T-helper 22 cell (primary cell): ENCODE results near the gene COX19.
"Not testable (repeated sequence)": the region's sequence is repeated elsewhere in the genome, so short reads cannot be mapped to it uniquely, and the experiment has no call there.

Experiments used
- DNase-seq: peaks from one replicate; pipeline ENCODE4 v3.0.0-alpha.2; 2020; ENCODE audit warnings: low read depth

The COX19 gene

DNA sequence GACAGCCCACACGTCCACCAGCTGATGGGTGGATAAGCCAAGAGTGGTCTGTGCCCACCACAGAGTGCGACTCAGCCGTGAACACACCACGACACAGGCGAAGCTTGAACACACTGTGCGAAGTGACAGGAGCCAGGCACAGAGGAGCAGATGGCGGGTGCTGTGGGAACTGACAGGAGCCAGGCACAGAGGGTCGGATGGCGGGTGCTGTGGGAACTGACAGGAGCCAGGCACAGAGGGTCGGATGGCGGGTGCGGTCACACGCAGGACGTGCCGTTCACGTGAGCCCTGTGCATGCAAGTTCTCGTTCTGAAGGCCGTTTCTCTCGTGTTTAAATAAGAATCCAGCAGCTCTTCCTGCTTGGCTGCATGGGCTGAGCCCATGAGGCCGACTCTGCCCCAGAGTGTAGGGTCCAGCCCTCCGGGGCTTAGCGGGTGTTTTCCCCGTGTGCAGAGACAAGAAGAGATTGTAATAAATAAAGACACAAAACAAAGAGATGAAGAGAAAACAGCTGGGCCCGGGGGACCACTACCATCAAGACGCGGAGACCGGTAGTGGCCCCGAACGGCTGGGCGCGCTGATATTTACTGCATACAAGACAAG, 15.0 kb downstream of the COX19 start:
- DNase-seq: no peak

DNA sequence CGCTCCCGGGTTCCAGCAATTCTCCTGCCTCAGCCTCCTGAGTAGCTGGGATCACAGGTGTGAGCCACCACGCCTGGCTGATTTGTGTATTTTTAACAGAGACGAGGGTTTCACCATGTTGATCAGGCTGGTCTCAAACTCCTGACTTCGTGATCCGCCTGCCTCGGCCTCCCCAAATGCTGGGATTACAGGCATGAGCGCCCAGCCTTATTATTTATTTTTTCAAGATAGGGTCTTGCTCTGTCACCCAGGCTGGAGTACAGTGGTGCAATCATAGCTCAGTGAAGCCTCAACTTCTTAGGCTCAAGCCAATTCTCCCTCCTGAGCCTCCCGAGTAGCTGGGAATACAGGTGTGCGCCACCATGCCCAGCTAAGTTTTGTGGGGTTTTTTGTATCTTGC, 15.6 kb downstream of the COX19 start:
- DNase-seq: not testable (repeated sequence)

DNA sequence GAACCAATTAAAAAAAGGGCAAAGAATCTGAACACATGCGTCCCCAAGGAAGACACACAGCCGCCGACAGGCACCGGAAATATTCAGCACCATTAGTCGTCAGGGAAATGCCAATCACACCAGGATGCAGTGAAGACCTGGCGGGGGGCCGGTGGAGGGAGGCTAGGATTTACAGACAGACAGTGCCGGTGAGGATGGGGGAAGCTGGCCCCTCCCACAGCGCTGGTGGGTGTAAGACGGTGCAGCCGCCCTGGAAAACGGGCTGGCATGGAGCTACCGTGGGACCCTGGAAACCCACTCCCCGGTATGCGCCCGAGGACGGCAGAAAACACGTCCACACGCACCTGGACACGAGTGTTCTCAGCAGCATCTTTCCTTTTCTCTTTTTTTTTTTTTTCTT, 16.1 kb downstream of the COX19 start:
- no peak for DNase-seq

DNA sequence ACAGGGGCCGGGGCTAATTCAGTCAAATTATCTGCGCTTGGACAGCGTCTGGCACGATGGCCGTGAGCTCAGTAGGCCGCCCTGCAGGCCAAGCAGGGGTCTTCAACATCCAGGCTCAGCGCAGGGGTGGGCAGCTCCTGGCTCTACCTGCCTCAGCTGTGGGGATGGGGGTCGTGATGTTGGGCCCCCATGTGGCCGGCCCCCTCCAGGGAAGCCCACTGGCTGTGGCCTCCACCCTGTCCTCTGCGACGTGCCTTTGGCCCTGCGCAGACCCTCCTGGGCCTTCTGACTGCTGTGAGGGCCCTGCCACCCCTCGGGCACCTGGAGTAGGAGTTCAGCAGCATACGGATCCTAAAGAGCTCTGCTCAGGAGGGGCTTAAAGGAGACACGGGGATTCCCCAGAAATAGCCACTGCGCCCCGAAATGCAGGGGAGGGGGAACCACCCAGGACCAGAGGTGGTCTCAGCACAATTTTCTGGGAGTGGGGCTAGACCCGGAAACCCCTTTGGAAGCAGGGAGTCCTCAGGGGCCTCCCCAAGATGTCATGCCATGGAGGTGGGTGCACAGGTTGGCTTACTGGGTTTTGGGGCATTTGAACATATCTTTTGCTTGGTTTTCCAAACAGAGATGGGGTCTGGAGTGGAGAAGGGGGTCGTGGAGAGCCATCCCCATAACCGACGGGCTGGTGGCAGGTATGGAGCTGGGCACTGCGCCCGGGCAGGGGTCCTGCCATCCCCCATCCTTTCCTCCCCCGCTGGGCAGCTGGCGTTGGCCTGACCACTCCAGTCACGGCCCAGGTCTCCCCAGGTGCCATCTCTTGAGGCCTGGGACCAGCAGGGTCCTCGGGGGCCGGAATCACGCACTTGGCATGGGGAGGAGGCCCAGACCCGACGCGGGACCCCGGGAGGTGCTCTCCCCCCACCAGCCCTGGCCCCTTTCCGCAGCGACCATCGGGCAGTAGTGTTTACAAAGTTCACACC, 16.8 kb downstream of the COX19 start:
- DNase-seq: no peak

DNA sequence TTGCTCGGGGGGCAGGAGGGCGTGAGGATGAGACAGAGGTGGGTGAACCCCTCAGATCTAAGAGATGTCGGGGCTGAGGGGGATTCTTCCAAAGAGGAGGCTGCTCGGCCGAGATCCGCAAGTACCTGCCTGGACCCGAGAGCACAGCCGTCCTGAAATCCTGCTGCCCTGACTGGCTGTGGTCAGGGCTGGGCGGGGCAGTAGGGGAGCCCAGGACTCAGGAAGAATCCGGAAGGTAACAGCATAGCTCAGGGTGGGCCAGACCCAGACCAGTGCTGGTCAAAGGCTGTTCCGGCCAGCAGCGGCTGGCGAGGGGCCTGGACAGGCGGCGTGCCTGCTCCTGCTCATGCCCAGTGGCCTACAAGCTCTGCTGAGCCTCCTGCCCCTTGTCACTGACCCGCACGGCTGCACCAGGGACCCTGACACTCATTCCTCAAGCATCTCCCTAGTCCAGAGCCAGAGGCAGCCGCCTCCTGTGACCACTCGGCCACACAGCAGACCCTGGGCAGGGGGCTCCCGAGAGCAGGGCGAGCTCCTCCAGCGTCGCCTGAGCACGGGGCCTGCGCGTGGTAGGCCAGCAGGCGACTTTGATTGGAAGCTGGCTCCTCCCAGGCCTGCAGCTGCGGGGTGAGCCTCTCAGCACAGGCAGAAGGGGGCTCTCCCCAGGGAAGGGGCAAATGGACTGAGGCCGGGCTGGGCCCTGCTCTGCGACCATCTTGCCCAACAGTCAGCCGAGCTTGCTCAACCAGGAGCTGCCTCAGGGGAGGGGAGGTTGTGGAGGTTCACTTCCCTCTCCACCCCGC, 17.7 kb downstream of the COX19 start:
- DNase-seq: no peak

DNA sequence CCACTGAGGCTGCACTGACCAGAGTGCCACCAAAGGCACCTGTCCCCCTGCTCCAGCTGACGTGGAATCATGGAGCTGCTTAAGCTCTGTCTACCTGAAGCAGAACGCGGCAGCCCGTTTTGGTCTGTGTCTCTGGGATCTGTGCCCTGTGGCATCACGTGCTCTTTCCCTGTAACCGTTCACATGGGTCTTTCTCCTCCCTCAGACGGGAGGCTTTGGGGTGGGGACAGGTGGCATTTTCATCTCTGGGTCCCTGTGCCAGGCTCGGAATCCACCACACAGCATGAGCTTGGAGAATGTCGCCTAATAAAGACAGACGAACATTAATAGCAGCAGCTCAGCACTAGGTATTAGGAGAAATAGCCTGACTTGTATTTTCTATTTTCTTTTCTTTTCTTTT, 19.3 kb downstream of the COX19 start:
- DNase-seq: no peak

DNA sequence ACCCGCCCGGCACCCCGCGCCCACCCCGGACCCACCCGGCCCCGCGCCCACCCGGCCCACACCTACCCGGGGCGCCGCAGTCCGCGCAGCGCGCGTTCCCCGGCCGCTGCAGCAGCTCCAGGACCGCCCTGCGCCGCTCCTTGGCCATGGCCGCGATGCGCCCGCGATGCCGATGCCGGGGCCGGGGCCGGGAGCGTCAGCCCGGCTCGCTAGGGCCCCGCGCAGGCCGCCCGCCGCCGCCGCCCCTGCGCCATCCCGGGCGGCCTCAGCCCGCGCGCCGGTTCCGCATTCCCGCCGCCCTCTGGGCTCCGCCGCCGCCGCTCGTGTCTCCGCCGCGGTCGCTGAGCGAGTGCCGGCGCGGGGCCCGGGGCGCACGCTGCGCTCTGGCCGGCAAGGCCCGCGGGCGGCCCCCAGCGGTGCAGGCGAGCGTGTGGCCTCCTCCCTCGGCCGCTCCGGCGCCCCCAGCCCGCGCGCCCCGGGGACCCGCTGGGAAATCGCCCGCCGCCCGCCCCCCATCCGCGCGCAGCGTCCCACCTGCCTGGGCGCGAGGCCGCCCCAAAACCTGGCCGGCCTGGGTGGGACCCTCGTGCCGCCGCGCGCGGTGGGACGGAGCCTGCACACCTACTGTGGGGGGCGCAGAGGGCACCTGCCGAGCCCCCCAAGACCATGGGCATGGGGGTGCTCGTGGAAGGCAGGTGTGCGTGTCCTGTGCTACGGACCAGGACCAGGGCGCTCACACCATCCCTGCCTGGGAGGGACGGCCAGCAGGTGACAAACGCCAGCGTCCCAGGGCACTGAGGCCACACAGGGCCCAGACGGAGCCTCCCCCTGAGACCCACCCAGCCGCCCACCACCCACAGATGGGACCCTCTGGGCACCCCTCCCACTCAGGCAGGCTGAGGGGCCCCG, 20.8 kb downstream of the COX19 start, which contains the start of gene ADAP1:
Gene ADAP1 (minus strand): TSS at position 351 of the 909 bp plus-strand sequence. CDS start 203 bp downstream, at position 148.
- no peak for DNase-seq

DNA sequence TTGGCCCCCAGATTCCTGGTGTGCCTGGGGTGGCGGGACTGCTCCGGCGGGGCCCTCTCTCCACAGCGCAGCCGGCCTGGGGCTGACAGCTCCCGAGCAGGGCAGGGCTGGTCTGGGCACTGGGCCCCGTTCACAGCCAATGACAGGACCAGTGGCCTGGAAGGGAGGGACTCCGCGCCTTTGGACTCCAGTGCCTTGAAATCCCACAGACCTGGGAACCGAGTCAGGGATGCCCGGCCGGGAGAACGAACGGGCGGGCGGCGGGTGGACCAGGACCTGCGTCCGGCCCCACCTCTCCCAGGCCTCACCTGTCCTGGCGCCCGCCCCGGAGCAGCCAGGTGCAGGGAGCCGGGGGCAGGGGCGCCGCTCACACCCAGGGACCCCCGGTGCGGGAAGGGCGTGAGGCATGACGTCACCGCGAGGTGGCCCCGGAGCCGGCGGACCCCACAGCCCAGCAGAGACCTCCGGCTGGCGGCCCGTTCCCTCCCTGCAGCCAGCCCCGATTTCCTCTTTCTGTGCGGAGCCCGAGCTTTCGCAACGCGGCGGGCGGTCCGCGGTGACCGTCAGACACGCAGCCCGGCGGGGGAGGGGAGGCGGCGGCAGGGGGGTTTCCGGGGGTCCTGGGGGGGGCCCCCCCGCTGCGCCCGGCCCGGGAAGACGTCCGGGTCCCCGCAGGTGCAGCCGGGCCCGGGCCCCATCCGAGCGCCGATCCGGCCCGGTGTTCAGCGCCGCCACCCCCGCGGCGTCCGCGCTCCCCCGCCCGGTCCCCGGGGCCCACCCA, 21.6 kb downstream of the COX19 start:
- DNase-seq: no peak

DNA sequence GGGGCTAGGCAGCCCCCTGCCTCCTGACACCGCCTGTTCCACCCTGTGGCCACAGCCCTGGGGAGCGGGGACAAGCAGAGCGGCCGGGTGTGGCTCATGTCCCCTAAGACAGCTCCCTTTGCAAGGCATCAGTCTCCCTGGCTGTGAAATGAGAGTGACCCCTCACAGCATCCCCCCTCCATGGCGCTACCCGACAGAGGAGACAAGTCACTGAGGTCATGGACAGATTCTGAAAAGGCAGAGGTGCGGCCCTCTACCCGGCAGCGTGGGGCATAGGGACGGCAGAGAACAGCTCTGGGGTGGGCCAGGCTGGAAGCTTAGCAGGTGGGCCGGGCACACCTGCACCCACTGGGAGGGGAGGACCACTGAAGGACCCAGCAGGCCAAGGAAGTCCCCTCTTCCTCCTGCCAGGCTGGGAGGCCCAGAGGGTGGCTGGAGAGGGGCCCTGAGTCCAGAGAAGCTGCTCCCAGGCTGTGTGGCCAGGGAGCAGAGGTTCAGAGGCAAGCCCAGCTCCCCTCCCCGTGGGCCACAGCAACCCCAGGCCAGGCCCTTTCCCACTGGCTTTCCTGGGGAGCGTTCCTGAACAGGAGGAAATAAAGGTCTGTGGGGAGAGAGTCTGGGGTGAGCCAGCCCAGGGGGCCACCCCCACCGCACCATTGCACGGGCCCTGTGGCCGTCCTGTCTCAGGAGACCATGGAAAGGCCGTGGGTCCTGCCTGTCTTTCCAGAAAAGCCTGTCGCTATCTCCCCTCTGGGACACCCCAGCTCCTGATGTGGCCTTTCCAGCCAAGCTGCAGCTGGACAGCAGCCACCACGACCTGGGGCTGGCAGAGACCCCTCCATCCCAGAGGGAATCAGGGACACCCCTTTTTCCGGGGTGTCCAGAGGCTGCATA, 22.6 kb downstream of the COX19 start:
- no peak for DNase-seq

DNA sequence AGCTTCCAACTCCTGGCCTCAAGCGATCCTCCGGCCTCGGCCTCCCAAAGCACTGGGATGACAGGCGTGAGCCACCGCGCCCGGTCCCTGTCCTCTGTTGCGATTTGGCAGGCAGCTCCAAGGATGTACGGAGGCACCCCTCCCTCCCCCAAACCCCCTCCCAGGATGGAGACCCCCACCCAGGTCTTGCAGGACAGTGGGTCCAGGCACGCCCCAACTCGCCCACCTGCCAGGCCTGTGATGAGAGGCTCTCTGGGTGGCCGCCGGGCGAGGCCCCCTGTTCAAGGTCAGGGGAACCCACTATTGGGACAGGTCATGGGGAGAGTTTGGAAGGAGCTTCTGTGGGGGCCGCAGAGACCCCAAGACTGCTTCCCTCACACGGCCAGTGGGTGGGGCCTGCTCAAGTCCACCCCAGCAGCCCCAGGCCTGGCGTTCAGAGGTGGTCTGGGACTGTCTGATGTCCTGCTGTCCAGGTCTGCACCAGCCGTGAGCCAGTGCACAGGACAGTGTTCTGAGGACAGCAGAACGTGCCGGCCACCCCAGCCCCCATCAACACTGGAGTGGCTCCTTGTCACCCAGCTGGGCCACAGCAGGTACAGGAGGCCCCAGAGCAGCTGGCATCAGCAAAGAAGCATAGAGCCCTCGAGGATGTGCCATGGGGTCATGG, 23.3 kb downstream of the COX19 start:
- no peak for DNase-seq

DNA sequence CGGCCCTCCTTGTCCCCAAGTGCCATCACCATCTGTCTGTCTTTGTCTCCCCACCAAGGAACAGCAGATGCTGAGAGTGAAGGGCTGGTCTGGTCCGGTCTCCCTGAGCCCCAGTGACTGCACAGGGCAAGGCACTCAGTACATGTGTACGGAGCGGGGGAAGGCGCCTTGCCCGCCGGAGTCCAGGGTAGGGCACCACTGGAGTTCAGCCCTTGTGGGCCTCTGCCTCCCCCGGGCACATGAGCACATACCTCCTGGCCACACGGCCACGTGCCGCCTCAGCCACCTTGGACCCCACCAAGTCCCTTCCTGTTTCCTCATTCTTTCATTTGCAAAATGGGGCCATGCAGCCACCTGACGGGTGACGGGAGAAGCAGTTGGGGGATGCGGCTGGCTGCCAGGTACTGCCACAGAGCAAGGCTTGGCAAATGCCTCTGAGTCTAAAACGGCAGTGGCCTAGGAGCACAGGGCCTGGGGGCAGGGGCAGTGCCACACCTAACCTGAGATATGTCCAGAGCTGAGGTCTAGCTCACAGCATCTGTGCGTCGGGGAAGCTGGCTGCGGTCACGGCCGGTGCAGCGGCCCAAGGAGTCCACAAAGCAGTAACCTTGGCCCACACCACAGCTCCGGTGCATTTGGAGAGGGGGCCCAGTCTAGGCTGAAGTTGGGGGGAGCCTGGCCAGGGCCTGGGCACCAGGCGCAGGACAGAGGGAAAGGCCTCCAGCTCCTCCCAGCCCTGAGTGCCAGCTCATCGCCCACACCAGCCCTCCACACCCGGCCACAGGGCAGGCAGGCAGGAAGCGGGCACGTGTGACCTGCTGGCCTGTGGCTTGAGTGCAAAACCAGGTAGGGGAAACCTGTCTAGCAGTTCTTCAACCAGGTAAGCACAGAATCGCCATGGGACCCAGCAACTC, 26.1 kb downstream of the COX19 start:
- no peak for DNase-seq

DNA sequence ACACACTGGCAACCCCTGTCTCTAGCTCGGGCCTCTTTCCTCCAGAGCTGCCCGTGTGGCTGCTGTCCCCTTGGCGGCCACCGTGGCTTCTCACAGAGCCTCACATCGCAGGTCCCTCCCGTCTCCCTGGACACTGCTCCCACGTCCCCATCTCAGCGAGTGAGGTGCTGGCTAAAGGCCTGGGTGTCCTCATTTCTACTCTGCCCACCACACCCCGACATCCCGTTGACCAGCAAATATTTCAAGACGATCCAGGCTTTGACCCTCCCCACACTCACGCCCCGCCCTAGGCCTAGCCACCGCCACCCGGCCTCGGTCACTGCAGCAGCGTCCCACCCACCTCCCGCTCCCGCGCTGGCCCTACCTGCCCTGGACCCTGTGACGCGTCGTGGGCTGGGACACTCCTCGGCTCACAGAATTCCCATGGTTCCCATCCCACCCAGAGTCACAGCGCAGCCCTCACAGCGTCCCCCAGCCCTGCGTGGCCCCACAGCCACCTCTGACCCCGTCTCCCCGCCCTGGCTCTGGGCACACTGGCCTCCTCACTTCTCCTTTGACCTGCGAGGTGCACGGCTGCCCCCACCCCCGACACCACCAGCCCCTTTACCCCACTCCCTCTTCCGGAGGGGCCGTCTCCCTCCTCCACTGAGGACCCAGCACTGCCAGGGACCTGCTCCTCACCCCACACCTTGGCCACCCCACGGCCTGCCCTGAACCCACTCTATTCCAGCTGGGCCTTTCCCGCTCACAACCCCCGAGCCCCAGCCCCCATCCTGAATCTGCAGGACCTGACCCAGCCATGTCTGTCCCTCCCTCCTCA, 27.7 kb downstream of the COX19 start:
- DNase-seq: no peak

DNA sequence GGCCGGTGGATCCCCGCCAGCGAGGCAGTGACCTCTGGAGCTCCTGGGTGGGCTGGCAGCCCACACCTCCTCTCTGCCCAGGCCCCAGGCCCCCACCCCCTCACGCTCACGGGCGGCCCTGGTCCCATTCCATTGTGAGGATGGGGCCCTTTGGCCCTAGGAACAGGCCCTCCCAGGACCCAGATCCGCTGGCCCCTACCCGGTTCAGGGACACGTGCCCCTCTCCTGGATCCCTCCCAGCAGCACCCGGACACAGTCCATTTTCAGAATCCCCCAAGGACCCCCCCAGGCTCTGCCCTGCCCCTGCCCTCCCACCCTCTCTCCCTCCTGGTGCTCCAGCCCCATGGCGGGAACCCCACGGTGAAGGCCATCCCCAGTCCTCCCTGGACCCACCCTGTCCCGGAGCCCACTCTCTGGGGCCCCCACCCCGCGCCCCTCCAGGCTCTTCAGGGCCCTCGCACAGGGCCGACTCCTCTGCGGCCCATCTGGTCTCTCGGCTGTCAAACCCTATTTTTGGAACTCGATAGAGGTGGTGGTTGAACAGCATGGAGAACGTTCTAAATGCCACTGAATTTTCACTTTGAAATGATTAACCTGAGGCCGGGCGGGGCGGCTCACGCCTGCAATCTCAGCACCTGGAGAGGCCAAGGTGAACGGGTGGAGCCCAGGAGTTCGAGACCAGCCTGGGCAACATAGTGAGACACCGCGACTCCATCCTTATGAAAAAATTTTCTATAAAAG, 28.9 kb downstream of the COX19 start:
- no peak for DNase-seq

DNA sequence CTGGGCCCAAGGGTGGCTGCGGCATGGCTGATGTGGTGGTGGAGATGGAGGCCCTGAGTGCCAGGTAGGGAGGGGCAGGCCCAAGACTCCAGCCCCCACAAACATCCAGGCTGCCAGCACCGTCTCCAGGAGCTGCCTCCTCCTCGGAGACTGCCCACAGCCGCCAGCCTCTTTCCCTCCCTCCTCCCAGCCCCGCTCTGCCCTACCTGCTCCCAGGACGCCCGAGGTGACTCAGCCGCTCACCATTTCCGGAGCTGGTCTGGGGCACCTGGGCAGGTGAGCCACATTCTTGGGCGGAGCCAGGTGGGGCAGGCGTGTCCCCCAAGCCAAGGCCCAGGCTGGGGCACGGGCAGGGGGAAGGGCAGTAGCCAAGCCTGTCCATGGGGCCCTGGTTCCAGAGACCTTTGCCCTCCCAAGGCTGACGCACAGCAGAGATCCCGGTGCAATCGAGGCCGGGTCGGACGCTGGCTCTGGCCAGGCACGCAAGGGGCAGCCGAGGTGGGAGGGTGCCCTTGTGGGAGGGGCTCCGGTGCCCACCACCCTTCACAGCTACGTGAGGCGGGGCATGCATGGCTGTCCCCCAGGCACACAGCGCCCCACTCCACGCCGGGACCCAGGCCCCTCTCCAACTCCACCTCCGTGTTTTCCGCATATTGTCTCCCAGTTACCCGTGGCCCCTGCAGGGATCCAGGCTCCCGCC, 29.6 kb downstream of the COX19 start:
- no peak for DNase-seq

DNA sequence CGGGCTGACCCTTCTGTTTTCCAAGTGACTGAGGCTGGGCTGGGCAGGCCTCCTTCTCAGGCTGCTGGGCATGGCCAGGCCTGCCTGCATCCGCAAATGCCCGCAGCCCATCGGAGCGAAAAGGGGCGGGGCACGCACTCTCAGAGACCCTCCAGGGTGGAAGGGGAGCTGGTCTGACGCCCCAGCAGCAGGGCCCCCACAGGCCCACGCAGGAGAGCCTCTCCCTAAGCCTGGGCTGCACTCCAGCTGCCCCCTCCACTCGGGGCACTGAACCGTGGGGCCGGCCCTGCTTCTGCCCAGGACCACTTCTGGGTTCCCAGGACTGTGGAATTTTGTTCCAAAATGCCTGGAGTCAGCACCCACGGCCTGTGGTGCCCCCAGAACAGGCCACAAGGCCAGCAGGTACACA, 30.2 kb downstream of the COX19 start:
- no peak for DNase-seq

DNA sequence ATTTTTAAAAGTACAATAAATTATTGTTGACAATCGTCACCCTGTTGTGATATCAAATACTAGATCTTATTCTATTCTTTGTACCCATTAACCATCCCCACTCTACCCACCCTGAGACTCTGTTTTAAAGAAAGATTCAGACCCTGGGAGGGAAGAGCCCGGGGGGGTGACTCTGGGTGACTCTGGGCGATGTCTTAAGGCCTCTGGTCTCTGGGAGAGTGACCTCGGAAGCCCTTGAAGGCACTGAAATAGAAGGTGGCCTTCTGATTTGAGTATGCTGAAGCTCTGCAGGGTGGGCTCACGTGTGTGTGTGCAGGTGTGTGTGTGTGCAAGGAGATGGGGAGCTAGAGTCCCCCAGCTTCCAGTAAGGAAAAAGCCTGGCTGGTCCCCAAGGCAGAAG, 30.6 kb downstream of the COX19 start:
- DNase-seq: no peak
